Measurements from ENCODE around the gene BARX2.

GRCh38 chr11:129458756-129459535, 83.3 kb downstream of the BARX2 start:
- TF ChIP-seq POLR2AphosphoS5 (IDR thresholded peaks at IDR 0.05; ENCODE audit: low read depth, low read length) = no peak
- TF ChIP-seq POLR2A (IDR thresholded peaks at IDR 0.05; ENCODE audit: low read depth, low read length) = no peak
- no peak for TF ChIP-seq POU2F2 (IDR thresholded peaks at IDR 0.05; ENCODE audit: low read depth, low read length)

Data from GM12891 (cell line).